A204.1 (cell line): Measurements from ENCODE around the gene AURKB.
"Not testable (repeated sequence)": the region's sequence is repeated elsewhere in the genome, so short reads cannot be mapped to it uniquely, and the experiment has no call there.

Source experiments
- FAIRE-seq: peaks from 2 replicates; lab custom pipeline; 2012; peaks lifted over from hg19 to GRCh38; lab: Jason Lieb, UNC

AURKB gene

GRCh38 chr17:8224891-8225812 lies 14.8 kb upstream of the AURKB start:
- no peak for FAIRE-seq

- FAIRE-seq = no peak
These were observed 13.2 kb upstream of the AURKB start for GRCh38 chr17:8223356-8224126.

GRCh38 chr17:8222630-8223355 lies 12.4 kb upstream of the AURKB start:
- FAIRE-seq = peak; percentile 74

- no peak for FAIRE-seq
These were observed 11.9 kb upstream of the AURKB start for GRCh38 chr17:8222380-8222629.

GRCh38 chr17:8221663-8222379 lies 11.4 kb upstream of the AURKB start:
- FAIRE-seq = no peak

- no peak for FAIRE-seq
These were observed 10.6 kb upstream of the AURKB start for GRCh38 chr17:8220783-8221662.

GRCh38 chr17:8214000-8214399 lies 3.6 kb upstream of the AURKB start:
- FAIRE-seq = not testable (repeated sequence)

GRCh38 chr17:8212312-8213180 lies 2.2 kb upstream of the AURKB start:
- FAIRE-seq = no peak

- no peak for FAIRE-seq
These were observed 535 bp upstream of the AURKB start for GRCh38 chr17:8210761-8211458.

GRCh38 chr17:8206536-8206935 lies 3.8 kb downstream of the AURKB start:
- no peak for FAIRE-seq

GRCh38 chr17:8204761-8205555 lies 5.4 kb downstream of the AURKB start:
- no peak for FAIRE-seq

GRCh38 chr17:8192070-8192815 lies 18.1 kb downstream of the AURKB start:
- no peak for FAIRE-seq

- no peak for FAIRE-seq
These were observed 19.9 kb downstream of the AURKB start for GRCh38 chr17:8190506-8190905.

- FAIRE-seq = peak; percentile 95
These were observed 20.5 kb downstream of the AURKB start, which contains the start of gene BORCS6 for GRCh38 chr17:8189711-8190477. TSS of gene BORCS6 (minus strand) at chr17:8190180. CDS start at chr17:8190140, 40 bp downstream.

- FAIRE-seq = no peak
These were observed 21.2 kb downstream of the AURKB start for GRCh38 chr17:8189041-8189710.

GRCh38 chr17:8188263-8188839 lies 22.0 kb downstream of the AURKB start:
- no peak for FAIRE-seq
